ENCODE results near the gene PC. TPM values are rescaled to one million over a fixed set of nuclear protein-coding genes. Genes with fewer than 3 reads are reported as not detected.

The PC gene
- total and polyA plus RNA-seq, 9 of the 15 experiments (the other 6 are each of a cell fraction or from before 2014, with no cell fraction given): 0.94 to 38.0 (median 8.7) TPM

DNA sequence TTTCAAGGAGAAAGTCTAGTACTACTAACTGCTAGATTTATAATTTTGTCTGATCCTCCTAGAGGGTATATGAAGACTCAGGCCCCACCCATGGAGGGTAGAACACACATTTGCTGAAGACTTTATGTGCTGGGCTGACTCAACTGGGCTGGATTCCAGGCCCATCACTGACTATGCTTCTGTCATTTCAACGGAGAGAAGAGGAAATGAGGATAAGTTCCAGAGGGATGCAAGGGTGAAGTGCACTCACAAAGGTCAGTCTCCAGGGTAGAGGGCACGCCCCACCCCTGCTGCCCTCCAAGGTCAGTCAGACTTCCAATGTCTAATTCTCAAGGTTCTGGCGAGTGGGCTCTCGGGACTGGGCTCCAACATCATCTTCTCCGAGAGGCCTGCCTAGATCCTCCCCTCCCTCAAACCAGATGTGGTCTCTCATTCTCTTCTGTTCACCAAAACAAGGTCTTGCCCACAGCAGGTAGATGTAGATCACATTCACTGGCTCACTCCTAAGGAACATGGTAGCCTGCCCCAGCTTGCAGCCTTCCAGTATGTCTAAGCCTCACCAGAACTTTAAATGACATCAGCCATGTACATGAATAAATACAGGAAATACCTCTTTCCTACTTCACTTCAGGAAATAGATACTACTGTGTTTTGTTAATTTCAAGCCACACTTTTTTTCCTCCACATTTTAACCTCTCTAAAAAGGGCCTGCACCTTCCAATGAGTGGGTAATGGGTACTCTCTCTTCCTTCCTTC lies 9.7 kb upstream of the PC start:
- Histone ChIP-seq H3K79me2 (ENCODE audit: control insufficient read depth, insufficient read depth, low read length) (no peaks in the 10 kb centered on the region), H3K9ac (ENCODE audit: insufficient read depth in 1 of 2, low read depth in 2 of 2, low read length in 2 of 2) (no peak overlapping the region; a peak in 1 of 4 replicates), H3K27ac (ENCODE audit: extremely low read depth, low read depth, low read length) (no peak overlapping the region), H2AFZ (ENCODE audit: low read depth, low read length) (peak overlapping the region; percentile 54; the same call in 1 of the 2 replicates), H3K36me3 (ENCODE audit: control insufficient read depth, insufficient read depth, low read length) (no peaks in the 10 kb centered on the region), H3K27me3 (ENCODE audit: control insufficient read depth in 2 of 2, insufficient read depth in 2 of 2, low read length in 2 of 2) (no peaks in the 10 kb centered on the region), H3K4me3 (no peak overlapping the region), H3K9me1 (ENCODE audit: control insufficient read depth, insufficient read depth, low read length) (peaks cover 4% of the 10 kb centered on the region), H3K4me1 (replicated peaks in 1 of 2; ENCODE audit: control insufficient read depth in 2 of 2, insufficient read depth in 2 of 2, low read length in 2 of 2) (peaks cover 11 to 18% of the 10 kb centered on the region in 2 experiments; a peak in 3 of 5 replicates), H3K9me3 (replicated peaks; ENCODE audit: control insufficient read depth, insufficient read depth, low read depth, low read length) (no peaks in the 10 kb centered on the region), H4K20me1 (replicated peaks; ENCODE audit: control insufficient read depth, insufficient read depth, low read length) (no peaks in the 10 kb centered on the region), H3K4me2 (ENCODE audit: insufficient read depth, low read length) (no peak overlapping the region)
- ATAC-seq: no peak
- in situ Hi-C loops (cut with MboI): no loop called here
- ChIA-PET POLR2A (interaction anchor here (0.6 kb wide), 1 partner anchor 48 kb away, joined by 4 read pairs; no protein-coding TSS in a partner anchor), CTCF (ENCODE audit: low intra/inter-chr PET ratio) (no interaction called here)
- 58% methylated on average over 2 of the region's 5 CpGs for WGBS (ENCODE audit: insufficient coverage, low coverage, missing lambda C conversion rate)
- FAIRE-seq: no peak
- intact Hi-C loops (cut with micrococcal nuclease): no loop called here
- DNase-seq (ENCODE audit: extremely low read depth in 1 of 4, low spot score in 3 of 4): peak in 1 of 4 experiments; percentile 8
- BruUV-seq (replicated peaks): no TSS peak
- TF ChIP-seq TAF1 (IDR thresholded peaks at IDR 0.05; ENCODE audit: control insufficient read depth, extremely low read depth, insufficient read depth, low read length, severe bottlenecking) (no peak), ZNF79 (CRISPR knock-in tag; IDR thresholded peaks at IDR 0.05; ENCODE audit: low read depth) (no peak), ARID1B (IDR thresholded peaks at IDR 0.05) (no peak), YY1 (IDR thresholded peaks at IDR 0.05; ENCODE audit: borderline replicate concordance in 1 of 3, control insufficient read depth in 1 of 3, extremely low read depth in 1 of 3, insufficient read depth in 3 of 3, insufficient read length in 1 of 3, insufficient replicate concordance in 2 of 3, low read depth in 1 of 3, low read length in 2 of 3) (no peak), CREM (IDR thresholded peaks at IDR 0.05; ENCODE audit: low read depth) (no peak), ASH1L (IDR thresholded peaks at IDR 0.05; ENCODE audit: borderline replicate concordance, low read depth, partially characterized antibody) (no peak), TCF7L2 (IDR thresholded peaks at IDR 0.05; ENCODE audit: low read depth, low read length) (no peak), CEBPB (tag; IDR thresholded peaks at IDR 0.05) (no peak), ZNF583 (CRISPR knock-in tag; IDR thresholded peaks at IDR 0.05) (no peak), JUND (IDR thresholded peaks at IDR 0.05; ENCODE audit: borderline replicate concordance, low read depth, low read length) (no peak), JUND (tag; IDR thresholded peaks at IDR 0.05; ENCODE audit: borderline replicate concordance, low read depth, low read length) (no peak), POLR2AphosphoS5 (IDR thresholded peaks at IDR 0.05; ENCODE audit: control insufficient read depth, insufficient read depth, low read depth, low read length) (no peak), ZBTB2 (IDR thresholded peaks at IDR 0.05) (no peak), KLF16 (IDR thresholded peaks at IDR 0.05) (no peak)
- TF ChIP-seq, protein P1, sequence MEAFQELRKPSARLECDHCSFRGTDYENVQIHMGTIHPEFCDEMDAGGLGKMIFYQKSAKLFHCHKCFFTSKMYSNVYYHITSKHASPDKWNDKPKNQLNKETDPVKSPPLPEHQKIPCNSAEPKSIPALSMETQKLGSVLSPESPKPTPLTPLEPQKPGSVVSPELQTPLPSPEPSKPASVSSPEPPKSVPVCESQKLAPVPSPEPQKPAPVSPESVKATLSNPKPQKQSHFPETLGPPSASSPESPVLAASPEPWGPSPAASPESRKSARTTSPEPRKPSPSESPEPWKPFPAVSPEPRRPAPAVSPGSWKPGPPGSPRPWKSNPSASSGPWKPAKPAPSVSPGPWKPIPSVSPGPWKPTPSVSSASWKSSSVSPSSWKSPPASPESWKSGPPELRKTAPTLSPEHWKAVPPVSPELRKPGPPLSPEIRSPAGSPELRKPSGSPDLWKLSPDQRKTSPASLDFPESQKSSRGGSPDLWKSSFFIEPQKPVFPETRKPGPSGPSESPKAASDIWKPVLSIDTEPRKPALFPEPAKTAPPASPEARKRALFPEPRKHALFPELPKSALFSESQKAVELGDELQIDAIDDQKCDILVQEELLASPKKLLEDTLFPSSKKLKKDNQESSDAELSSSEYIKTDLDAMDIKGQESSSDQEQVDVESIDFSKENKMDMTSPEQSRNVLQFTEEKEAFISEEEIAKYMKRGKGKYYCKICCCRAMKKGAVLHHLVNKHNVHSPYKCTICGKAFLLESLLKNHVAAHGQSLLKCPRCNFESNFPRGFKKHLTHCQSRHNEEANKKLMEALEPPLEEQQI (IDR thresholded peaks at IDR 0.05): no peak
- TF ChIP-seq, protein P2, sequence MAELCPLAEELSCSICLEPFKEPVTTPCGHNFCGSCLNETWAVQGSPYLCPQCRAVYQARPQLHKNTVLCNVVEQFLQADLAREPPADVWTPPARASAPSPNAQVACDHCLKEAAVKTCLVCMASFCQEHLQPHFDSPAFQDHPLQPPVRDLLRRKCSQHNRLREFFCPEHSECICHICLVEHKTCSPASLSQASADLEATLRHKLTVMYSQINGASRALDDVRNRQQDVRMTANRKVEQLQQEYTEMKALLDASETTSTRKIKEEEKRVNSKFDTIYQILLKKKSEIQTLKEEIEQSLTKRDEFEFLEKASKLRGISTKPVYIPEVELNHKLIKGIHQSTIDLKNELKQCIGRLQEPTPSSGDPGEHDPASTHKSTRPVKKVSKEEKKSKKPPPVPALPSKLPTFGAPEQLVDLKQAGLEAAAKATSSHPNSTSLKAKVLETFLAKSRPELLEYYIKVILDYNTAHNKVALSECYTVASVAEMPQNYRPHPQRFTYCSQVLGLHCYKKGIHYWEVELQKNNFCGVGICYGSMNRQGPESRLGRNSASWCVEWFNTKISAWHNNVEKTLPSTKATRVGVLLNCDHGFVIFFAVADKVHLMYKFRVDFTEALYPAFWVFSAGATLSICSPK (IDR thresholded peaks at IDR 0.05; ENCODE audit: borderline replicate concordance): no peak
